ENCODE data around the gene BABAM2. TPM values are rescaled to one million over a fixed set of nuclear protein-coding genes. Genes with fewer than 3 reads are reported as not detected.

Gene BABAM2
- total and polyA plus RNA-seq, 9 of the 15 experiments (the other 6 are each of a cell fraction or from before 2014, with no cell fraction given) = 10.9 to 37.4 (median 25.6) TPM

GRCh38 chr2:28348921-28349320 is 458.4 kb downstream of the BABAM2 start:
- ATAC-seq (no peak), DNase-seq (ENCODE audit: extremely low read depth in 1 of 4, low spot score in 3 of 4) (no peak), FAIRE-seq (no peak)
- Histone ChIP-seq H3K9me1 (ENCODE audit: control insufficient read depth, insufficient read depth, low read length) (no peaks in the 10 kb centered on the region), H3K27me3 (ENCODE audit: control insufficient read depth in 2 of 2, insufficient read depth in 2 of 2, low read length in 2 of 2) (no peaks in the 10 kb centered on the region), H3K4me3 (no peak overlapping the region), H3K27ac (ENCODE audit: extremely low read depth, low read depth, low read length) (no peak overlapping the region), H3K9ac (ENCODE audit: insufficient read depth in 1 of 2, low read depth in 2 of 2, low read length in 2 of 2) (no peak overlapping the region), H3K4me1 (replicated peaks in 1 of 2; ENCODE audit: control insufficient read depth in 2 of 2, insufficient read depth in 2 of 2, low read length in 2 of 2) (peaks cover 0 to 47% of the 10 kb centered on the region in 2 experiments; a peak in 2 of 5 replicates), H3K79me2 (ENCODE audit: control insufficient read depth, insufficient read depth, low read length) (no peaks in the 10 kb centered on the region), H2AFZ (ENCODE audit: low read depth, low read length) (no peak overlapping the region), H3K9me3 (replicated peaks; ENCODE audit: control insufficient read depth, insufficient read depth, low read depth, low read length) (no peaks in the 10 kb centered on the region), H3K4me2 (ENCODE audit: insufficient read depth, low read length) (no peak overlapping the region), H3K36me3 (ENCODE audit: control insufficient read depth, insufficient read depth, low read length) (no peaks in the 10 kb centered on the region), H4K20me1 (replicated peaks; ENCODE audit: control insufficient read depth, insufficient read depth, low read length) (no peaks in the 10 kb centered on the region)
- intact Hi-C loops (cut with micrococcal nuclease) = no loop called here
- BruUV-seq (replicated peaks) = no TSS peak
- WGBS (ENCODE audit: insufficient coverage, low coverage, missing lambda C conversion rate) = 80% methylated on average over 11 of the region's 11 CpGs
- ChIA-PET CTCF (ENCODE audit: low intra/inter-chr PET ratio) (no interaction called here), POLR2A (no interaction called here)
- in situ Hi-C loops (cut with MboI) = no loop called here
- TF ChIP-seq ZFP1 (CRISPR knock-in tag; IDR thresholded peaks at IDR 0.05) = no peak
- no peak for TF ChIP-seq BRCA1 (IDR thresholded peaks at IDR 0.05)
- TF ChIP-seq BRCA1 (CRISPR knock-in tag; IDR thresholded peaks at IDR 0.05) = no peak
- TF ChIP-seq NEUROD1 (IDR thresholded peaks at IDR 0.05; ENCODE audit: borderline replicate concordance, low read depth, low read length, partially characterized antibody) = no peak
- no peak for TF ChIP-seq PHB2 (IDR thresholded peaks at IDR 0.05; ENCODE audit: low read depth)
- no peak for TF ChIP-seq SP2 (IDR thresholded peaks at IDR 0.05; ENCODE audit: extremely low read depth, low read depth, low read length, poor library complexity, severe bottlenecking)
- TF ChIP-seq KDM5B (IDR thresholded peaks at IDR 0.05; ENCODE audit: insufficient replicate concordance, low read depth, low read length) = no peak
- TF ChIP-seq RBM34 (IDR thresholded peaks at IDR 0.05; ENCODE audit: borderline replicate concordance, insufficient read depth, low read length) = no peak
- no peak for TF ChIP-seq SUPT5H (IDR thresholded peaks at IDR 0.05)
- TF ChIP-seq, protein P1, sequence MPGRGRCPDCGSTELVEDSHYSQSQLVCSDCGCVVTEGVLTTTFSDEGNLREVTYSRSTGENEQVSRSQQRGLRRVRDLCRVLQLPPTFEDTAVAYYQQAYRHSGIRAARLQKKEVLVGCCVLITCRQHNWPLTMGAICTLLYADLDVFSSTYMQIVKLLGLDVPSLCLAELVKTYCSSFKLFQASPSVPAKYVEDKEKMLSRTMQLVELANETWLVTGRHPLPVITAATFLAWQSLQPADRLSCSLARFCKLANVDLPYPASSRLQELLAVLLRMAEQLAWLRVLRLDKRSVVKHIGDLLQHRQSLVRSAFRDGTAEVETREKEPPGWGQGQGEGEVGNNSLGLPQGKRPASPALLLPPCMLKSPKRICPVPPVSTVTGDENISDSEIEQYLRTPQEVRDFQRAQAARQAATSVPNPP (IDR thresholded peaks at IDR 0.05; ENCODE audit: borderline replicate concordance, insufficient read depth, insufficient read length) = no peak
- TF ChIP-seq DIDO1 (tag; IDR thresholded peaks at IDR 0.05; ENCODE audit: low read depth) = no peak
- no peak for TF ChIP-seq SIN3B (IDR thresholded peaks at IDR 0.05; ENCODE audit: low read depth)
- TF ChIP-seq NONO (IDR thresholded peaks at IDR 0.05; ENCODE audit: low read depth in 2 of 2, low read length in 1 of 2) = no peak
- no peak for TF ChIP-seq ZNF830 (CRISPR knock-in tag; IDR thresholded peaks at IDR 0.05)
- TF ChIP-seq MTA3 (IDR thresholded peaks at IDR 0.05; ENCODE audit: borderline replicate concordance) = no peak
- TF ChIP-seq, protein P2, sequence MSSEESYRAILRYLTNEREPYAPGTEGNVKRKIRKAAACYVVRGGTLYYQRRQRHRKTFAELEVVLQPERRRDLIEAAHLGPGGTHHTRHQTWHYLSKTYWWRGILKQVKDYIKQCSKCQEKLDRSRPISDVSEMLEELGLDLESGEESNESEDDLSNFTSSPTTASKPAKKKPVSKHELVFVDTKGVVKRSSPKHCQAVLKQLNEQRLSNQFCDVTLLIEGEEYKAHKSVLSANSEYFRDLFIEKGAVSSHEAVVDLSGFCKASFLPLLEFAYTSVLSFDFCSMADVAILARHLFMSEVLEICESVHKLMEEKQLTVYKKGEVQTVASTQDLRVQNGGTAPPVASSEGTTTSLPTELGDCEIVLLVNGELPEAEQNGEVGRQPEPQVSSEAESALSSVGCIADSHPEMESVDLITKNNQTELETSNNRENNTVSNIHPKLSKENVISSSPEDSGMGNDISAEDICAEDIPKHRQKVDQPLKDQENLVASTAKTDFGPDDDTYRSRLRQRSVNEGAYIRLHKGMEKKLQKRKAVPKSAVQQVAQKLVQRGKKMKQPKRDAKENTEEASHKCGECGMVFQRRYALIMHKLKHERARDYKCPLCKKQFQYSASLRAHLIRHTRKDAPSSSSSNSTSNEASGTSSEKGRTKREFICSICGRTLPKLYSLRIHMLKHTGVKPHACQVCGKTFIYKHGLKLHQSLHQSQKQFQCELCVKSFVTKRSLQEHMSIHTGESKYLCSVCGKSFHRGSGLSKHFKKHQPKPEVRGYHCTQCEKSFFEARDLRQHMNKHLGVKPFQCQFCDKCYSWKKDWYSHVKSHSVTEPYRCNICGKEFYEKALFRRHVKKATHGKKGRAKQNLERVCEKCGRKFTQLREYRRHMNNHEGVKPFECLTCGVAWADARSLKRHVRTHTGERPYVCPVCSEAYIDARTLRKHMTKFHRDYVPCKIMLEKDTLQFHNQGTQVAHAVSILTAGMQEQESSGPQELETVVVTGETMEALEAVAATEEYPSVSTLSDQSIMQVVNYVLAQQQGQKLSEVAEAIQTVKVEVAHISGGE (CRISPR knock-in tag; IDR thresholded peaks at IDR 0.05) = no peak
- TF ChIP-seq HCFC1 (IDR thresholded peaks at IDR 0.05; ENCODE audit: low read depth, low read length) = no peak
- TF ChIP-seq PPARD (CRISPR knock-in tag; IDR thresholded peaks at IDR 0.05) = no peak
